ENCODE data around the gene PRR29.

The PRR29 gene

GRCh38 chr17:63998050-63998720, at the start of gene PRR29:
PRR29 (plus strand) TSS chr17:63998351; CDS start chr17:63998365, 14 bp downstream.
- peak; percentile 22 for DNase-seq

GRCh38 chr17:63948521-63948920, 49.6 kb upstream of the PRR29 start:
- DNase-seq: no peak

GRCh38 chr17:63949576-63950250, 48.4 kb upstream of the PRR29 start:
- no peak for DNase-seq

GRCh38 chr17:63950940-63951907, 46.9 kb upstream of the PRR29 start:
- no peak for DNase-seq

- DNase-seq: no peak
These were observed 43.6 kb upstream of the PRR29 start for GRCh38 chr17:63954402-63955063.

GRCh38 chr17:63955232-63955631, 42.9 kb upstream of the PRR29 start:
- DNase-seq: no peak

GRCh38 chr17:63955791-63956190, 42.4 kb upstream of the PRR29 start:
- DNase-seq: no peak

- DNase-seq: no peak
These were observed 41.7 kb upstream of the PRR29 start for GRCh38 chr17:63956296-63956920.

GRCh38 chr17:63960006-63960405, 38.1 kb upstream of the PRR29 start:
- DNase-seq: no peak

GRCh38 chr17:63960430-63960829, 37.7 kb upstream of the PRR29 start:
- no peak for DNase-seq

- DNase-seq: no peak
These were observed 36.6 kb upstream of the PRR29 start for GRCh38 chr17:63961355-63962212.

- DNase-seq: no peak
These were observed 35.8 kb upstream of the PRR29 start for GRCh38 chr17:63962298-63962744.

GRCh38 chr17:63963123-63963522, 35.0 kb upstream of the PRR29 start:
- no peak for DNase-seq

GRCh38 chr17:63966646-63967264, 31.4 kb upstream of the PRR29 start:
- DNase-seq: no peak

- no peak for DNase-seq
These were observed 30.2 kb upstream of the PRR29 start for GRCh38 chr17:63967953-63968352.

- DNase-seq: no peak
These were observed 28.9 kb upstream of the PRR29 start for GRCh38 chr17:63969278-63969677.

GRCh38 chr17:63972796-63973195, 25.4 kb upstream of the PRR29 start, which contains the start of gene SCN4A:
SCN4A (minus strand) TSS chr17:63972918; CDS start chr17:63972841, 77 bp downstream.
- DNase-seq: no peak

- DNase-seq: no peak
These were observed 24.9 kb upstream of the PRR29 start for GRCh38 chr17:63973247-63973646.

- no peak for DNase-seq
These were observed 24.1 kb upstream of the PRR29 start for GRCh38 chr17:63973930-63974593.

- DNase-seq: no peak
These were observed 23.5 kb upstream of the PRR29 start for GRCh38 chr17:63974594-63975192.
